Natural killer cell (primary cell): ENCODE data around the gene E2F6. TPM values are rescaled to one million over a fixed set of nuclear protein-coding genes. Genes with fewer than 3 reads are reported as not detected.

Source experiments
- ATAC-seq, 3 donors: fragments of 150-1000 bp in 2 of 3; fragments of 200-7000 bp in 1 of 3; cut with Tn5 transposase; 1 replicate in 1 of 3; 2 replicates in 2 of 3; pipeline ENCODE4 v1.10.0; 2021; ENCODE audit warnings: mild to moderate bottlenecking in 2 of 3, moderate library complexity in 2 of 3
- DNase-seq, 2 donors: peaks; one replicate each; pipeline versions ENCODE4 v3.0.0 to v3.0.0-alpha.2; 2013 to 2021; ENCODE audit warnings: mixed read lengths in 1 of 2
- H3K27ac ChIP-seq: one replicate; pipeline ENCODE4 v1.5.1; 2013; ENCODE audit warnings: mild to moderate bottlenecking, low read length
- H3K27me3 ChIP-seq: one replicate; pipeline ENCODE4 v1.6.1; 2013; ENCODE audit warnings: low read length; ENCODE audit not compliant: control insufficient read depth, insufficient read depth
- H3K36me3 ChIP-seq: one replicate; pipeline ENCODE4 v1.6.1; 2013; ENCODE audit warnings: low read length; ENCODE audit not compliant: control insufficient read depth, insufficient read depth
- H3K4me1 ChIP-seq: one replicate; pipeline ENCODE4 v1.6.1; 2013; ENCODE audit warnings: low read length; ENCODE audit not compliant: control insufficient read depth, insufficient read depth
- H3K4me3 ChIP-seq: one replicate; pipeline ENCODE4 v1.5.1; 2013; ENCODE audit warnings: low read length
- H3K9me3 ChIP-seq: one replicate; pipeline ENCODE4 v1.6.1; 2013; ENCODE audit warnings: low read length; ENCODE audit not compliant: control insufficient read depth, insufficient read depth
- H3K27ac Mint-ChIP-seq, 2 donors: one replicate each; pipeline ENCODE4 v1.8.0; 2022; ENCODE audit warnings: mild to moderate bottlenecking in 2 of 2, mixed read lengths in 2 of 2, moderate library complexity in 1 of 2
- H3K27me3 Mint-ChIP-seq, 2 donors: one replicate each; pipeline ENCODE4 v1.8.0; 2022; ENCODE audit warnings: low read depth in 2 of 2, mixed read lengths in 2 of 2
- H3K36me3 Mint-ChIP-seq: one replicate; pipeline ENCODE4 v1.8.0; 2022; ENCODE audit warnings: mixed read lengths
- H3K4me1 Mint-ChIP-seq, 2 donors: one replicate each; pipeline ENCODE4 v1.8.0; 2022; ENCODE audit warnings: mixed read lengths in 2 of 2
- H3K4me3 Mint-ChIP-seq: one replicate; pipeline ENCODE4 v1.8.0; 2022; ENCODE audit warnings: mild to moderate bottlenecking, moderate library complexity, mixed read lengths
- H3K9me3 Mint-ChIP-seq, 2 donors: one replicate each; pipeline ENCODE4 v1.8.0; 2022; ENCODE audit warnings: mixed read lengths in 2 of 2
- WGBS: methylation state at CpG from one replicate; pipeline ENCODE4 v1.1.7; 2013; ENCODE audit warnings: missing lambda C conversion rate; ENCODE audit not compliant: insufficient coverage; 5-methylcytosine and 5-hydroxymethylcytosine counted together
- intact Hi-C: fragments of 100-400 bp; cut with micrococcal nuclease; formaldehyde crosslinking; loops from one replicate; pipeline ENCODE4 v1.14.2; 2022
- total RNA-seq, 4 donors: library from RNA; stranded (reverse); fragments of 120-200 nt in 1 of 4; gene quantifications; one replicate each; pipeline versions ENCODE4 v1.2.3 to v1.2.4, GENCODE V29; 2013 to 2022
- TF ChIP-seq, protein P1 (sequence below): fragments of 200-600 bp; IDR thresholded peaks from one replicate; pipeline ENCODE4 v1.8.0; 2022; ENCODE audit warnings: antibody characterized with exemption

Gene E2F6
- total RNA-seq, 3 donors from 2014 or later (not counting 1 experiment from before 2014, with no cell fraction given), result 4.6 to 9.6 (median 8.3) TPM

DNA sequence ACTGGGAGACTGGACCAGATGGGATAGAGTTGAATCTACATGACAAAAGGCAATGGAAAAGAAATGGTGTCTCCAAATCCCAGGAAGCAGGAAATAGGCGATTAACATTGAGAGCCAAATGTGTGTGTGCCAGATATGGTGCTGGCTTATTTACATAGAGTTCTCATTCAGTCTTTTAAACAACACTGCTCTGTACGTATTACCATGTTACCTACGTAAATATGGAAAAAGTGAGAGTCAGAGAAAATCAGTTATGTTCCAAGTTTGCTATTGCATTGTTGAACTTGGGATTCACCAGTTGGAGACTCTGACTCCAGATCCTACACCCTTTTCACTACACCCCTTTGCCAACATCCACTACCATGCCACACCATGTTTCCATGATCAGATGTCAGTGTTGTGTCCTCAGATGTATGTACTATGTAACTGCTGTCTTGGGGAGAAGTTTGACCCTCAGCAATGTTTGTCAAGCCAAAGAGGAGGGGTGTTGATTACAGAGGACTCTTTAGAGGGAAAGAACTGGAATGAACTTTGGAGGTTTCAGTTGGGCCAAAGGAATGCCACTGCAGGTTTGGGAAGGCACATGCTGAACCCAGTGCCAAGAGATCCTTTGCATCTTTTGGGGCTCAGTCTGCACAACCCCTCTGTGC, 48.2 kb upstream of the E2F6 start:
- no peaks in the 10 kb centered on the region for H3K4me1 ChIP-seq
- H3K4me3 Mint-ChIP-seq, result no peak overlapping the region
- intact Hi-C loops, result no loop called here
- H3K27ac Mint-ChIP-seq, result no peak overlapping the region
- no peaks in the 10 kb centered on the region for H3K27me3 ChIP-seq
- H3K36me3 ChIP-seq, result no peaks in the 10 kb centered on the region
- H3K4me3 ChIP-seq, result no peak overlapping the region
- H3K4me1 Mint-ChIP-seq, result no peaks in the 10 kb centered on the region
- no peak overlapping the region for H3K27ac ChIP-seq
- TF ChIP-seq, protein P1, sequence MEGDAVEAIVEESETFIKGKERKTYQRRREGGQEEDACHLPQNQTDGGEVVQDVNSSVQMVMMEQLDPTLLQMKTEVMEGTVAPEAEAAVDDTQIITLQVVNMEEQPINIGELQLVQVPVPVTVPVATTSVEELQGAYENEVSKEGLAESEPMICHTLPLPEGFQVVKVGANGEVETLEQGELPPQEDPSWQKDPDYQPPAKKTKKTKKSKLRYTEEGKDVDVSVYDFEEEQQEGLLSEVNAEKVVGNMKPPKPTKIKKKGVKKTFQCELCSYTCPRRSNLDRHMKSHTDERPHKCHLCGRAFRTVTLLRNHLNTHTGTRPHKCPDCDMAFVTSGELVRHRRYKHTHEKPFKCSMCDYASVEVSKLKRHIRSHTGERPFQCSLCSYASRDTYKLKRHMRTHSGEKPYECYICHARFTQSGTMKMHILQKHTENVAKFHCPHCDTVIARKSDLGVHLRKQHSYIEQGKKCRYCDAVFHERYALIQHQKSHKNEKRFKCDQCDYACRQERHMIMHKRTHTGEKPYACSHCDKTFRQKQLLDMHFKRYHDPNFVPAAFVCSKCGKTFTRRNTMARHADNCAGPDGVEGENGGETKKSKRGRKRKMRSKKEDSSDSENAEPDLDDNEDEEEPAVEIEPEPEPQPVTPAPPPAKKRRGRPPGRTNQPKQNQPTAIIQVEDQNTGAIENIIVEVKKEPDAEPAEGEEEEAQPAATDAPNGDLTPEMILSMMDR, result no peak
- H3K9me3 ChIP-seq, result no peaks in the 10 kb centered on the region
- ATAC-seq (no peak), DNase-seq (no peak)
- peaks cover 6 to 9% of the 10 kb centered on the region in 2 donors for H3K27me3 Mint-ChIP-seq
- no peaks in the 10 kb centered on the region for H3K9me3 Mint-ChIP-seq
- 88% methylated on average over 2 of the region's 3 CpGs for WGBS
- no peaks in the 10 kb centered on the region for H3K36me3 Mint-ChIP-seq

DNA sequence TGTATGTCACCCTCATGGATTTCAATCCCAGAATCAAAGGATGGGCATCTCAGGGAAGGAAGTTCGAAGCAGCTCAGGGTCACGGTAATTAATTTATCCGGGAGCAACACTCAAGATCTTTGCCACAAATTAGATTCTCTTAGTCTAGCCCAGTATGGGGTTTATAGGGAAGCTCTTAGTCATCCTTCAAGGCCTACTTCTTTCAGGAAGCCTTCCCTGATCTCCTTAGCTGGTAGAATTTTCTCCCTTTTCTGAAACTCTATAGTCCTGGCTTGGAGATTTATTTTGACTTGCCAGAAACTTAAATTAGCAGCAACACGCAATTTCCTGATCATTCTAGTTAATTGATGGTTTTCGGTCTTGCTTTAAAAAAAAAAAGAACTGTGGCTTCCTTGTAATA, 47.4 kb upstream of the E2F6 start:
- Histone ChIP-seq H3K4me3 (no peak overlapping the region), H3K9me3 (no peaks in the 10 kb centered on the region), H3K27me3 (no peaks in the 10 kb centered on the region), H3K27ac (no peak overlapping the region), H3K4me1 (no peaks in the 10 kb centered on the region), H3K36me3 (no peaks in the 10 kb centered on the region)
- ATAC-seq (no peak), DNase-seq (no peak)
- TF ChIP-seq, protein P1, result no peak
- Mint-ChIP-seq H3K9me3 (no peaks in the 10 kb centered on the region), H3K4me1 (no peaks in the 10 kb centered on the region), H3K4me3 (no peak overlapping the region), H3K27me3 (peaks cover 6 to 9% of the 10 kb centered on the region in 2 donors), H3K36me3 (no peaks in the 10 kb centered on the region), H3K27ac (no peak overlapping the region)
- intact Hi-C loops, result no loop called here
- 93% methylated on average over 5 of the region's 5 CpGs for WGBS

DNA sequence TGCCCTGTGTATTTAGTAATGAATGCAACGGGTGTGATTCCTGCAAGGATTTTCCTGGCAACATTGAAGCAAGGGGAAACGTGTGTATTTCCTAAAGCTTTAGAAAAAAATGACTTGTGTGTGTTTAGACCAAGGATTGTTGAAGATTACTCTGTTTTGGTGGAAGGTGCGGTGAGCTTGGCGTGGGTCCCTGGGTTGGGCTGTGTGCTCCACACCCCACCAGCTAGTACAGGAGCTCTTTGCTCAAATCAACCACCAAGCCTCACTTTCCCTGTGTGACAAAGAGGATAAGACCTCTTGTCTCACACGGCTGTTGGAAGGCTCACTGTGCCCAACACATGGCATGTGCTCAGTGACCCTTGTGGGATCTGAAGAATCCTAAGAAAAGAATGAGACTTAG, 46.5 kb upstream of the E2F6 start:
- H3K27me3 ChIP-seq, result no peaks in the 10 kb centered on the region

More for the DNA sequence above, 46.5 kb upstream of the E2F6 start:
- H3K27me3 Mint-ChIP-seq, result peaks cover 6 to 9% of the 10 kb centered on the region in 2 donors
- DNase-seq, result no peak
- WGBS, result 91% methylated on average over 5 of the region's 5 CpGs
- no peaks in the 10 kb centered on the region for H3K36me3 Mint-ChIP-seq
- no peaks in the 10 kb centered on the region for H3K9me3 ChIP-seq
- ATAC-seq, result no peak
- H3K9me3 Mint-ChIP-seq, result no peaks in the 10 kb centered on the region
- no peaks in the 10 kb centered on the region for H3K4me1 Mint-ChIP-seq
- no peak overlapping the region for H3K27ac Mint-ChIP-seq
- intact Hi-C loops, result no loop called here
- TF ChIP-seq, protein P1, result no peak
- no peaks in the 10 kb centered on the region for H3K4me1 ChIP-seq
- H3K36me3 ChIP-seq, result no peaks in the 10 kb centered on the region
- no peak overlapping the region for H3K27ac ChIP-seq
- no peak overlapping the region for H3K4me3 ChIP-seq
- no peak overlapping the region for H3K4me3 Mint-ChIP-seq
